Activated CD4-positive, alpha-beta memory T cell treated with anti-CD3 and anti-CD28 coated beads, Interleukin-2, amount 10 ng/mL, durations not matched to agents 7 days and 5 days (primary cell): ENCODE data around the gene HNF4A. TPM values are rescaled to one million over a fixed set of nuclear protein-coding genes. Genes with fewer than 3 reads are reported as not detected.

Experiments used
- CTCF ChIA-PET: fragments of 350-600 bp; sonication (Branson Sonifier 250); formaldehyde crosslinking; loops from one replicate; lab custom pipeline; 2021; ENCODE audit warnings: antibody characterized with exemption, inconsistent platforms; lab: Charles Lee
- POLR2A ChIA-PET: fragments of 350-600 bp; sonication (Branson Sonifier 250); formaldehyde crosslinking; loops from one replicate; lab custom pipeline; 2021; ENCODE audit warnings: antibody characterized with exemption; lab: Charles Lee
- DNase-seq: peaks from one replicate; pipeline ENCODE4 v3.0.0-alpha.2; 2020
- H3K27ac Mint-ChIP-seq: one replicate; pipeline ENCODE4 v1.8.0; 2021; ENCODE audit warnings: mild to moderate bottlenecking, mixed read lengths
- H3K27me3 Mint-ChIP-seq: one replicate; pipeline ENCODE4 v1.8.0; 2021; ENCODE audit warnings: mixed read lengths
- H3K36me3 Mint-ChIP-seq: one replicate; pipeline ENCODE4 v1.8.0; 2021; ENCODE audit warnings: low read depth, mixed read lengths
- H3K4me1 Mint-ChIP-seq: one replicate; pipeline ENCODE4 v1.8.0; 2021; ENCODE audit warnings: mixed read lengths
- H3K4me3 Mint-ChIP-seq: one replicate; pipeline ENCODE4 v1.8.0; 2021; ENCODE audit warnings: mild to moderate bottlenecking, mixed read lengths
- H3K9me3 Mint-ChIP-seq: one replicate; pipeline ENCODE4 v1.8.0; 2021; ENCODE audit warnings: mixed read lengths
- total RNA-seq, 2 experiments: library from RNA; stranded (reverse); gene quantifications; one replicate each; pipeline ENCODE4 v1.2.3, GENCODE V29; 2021

Gene HNF4A
- total RNA-seq, 2 experiments from 2014 or later = not detected

GRCh38 chr20:44354979-44355497 is 461 bp upstream of the HNF4A start:
- ChIA-PET POLR2A (no interaction called here), CTCF (no interaction called here)
- Mint-ChIP-seq H3K9me3 (no peaks in the 10 kb centered on the region), H3K4me1 (no peaks in the 10 kb centered on the region), H3K36me3 (no peaks in the 10 kb centered on the region), H3K27me3 (peaks cover 10% of the 10 kb centered on the region), H3K27ac (no peak overlapping the region), H3K4me3 (no peak overlapping the region)
- DNase-seq = no peak

- POLR2A ChIA-PET = no interaction called here
- DNase-seq = no peak
- Mint-ChIP-seq H3K9me3 (no peaks in the 10 kb centered on the region), H3K27me3 (peaks cover 16% of the 10 kb centered on the region), H3K36me3 (no peaks in the 10 kb centered on the region), H3K4me3 (no peak overlapping the region), H3K27ac (no peak overlapping the region), H3K4me1 (no peaks in the 10 kb centered on the region)
- CTCF ChIA-PET = no interaction called here
Observed at GRCh38 chr20:44356353-44356723, 839 bp downstream of the HNF4A start.

GRCh38 chr20:44357020-44357419 is 1.5 kb downstream of the HNF4A start:
- Mint-ChIP-seq H3K4me3 (no peak overlapping the region), H3K36me3 (no peaks in the 10 kb centered on the region)
- CTCF ChIA-PET = no interaction called here

GRCh38 chr20:44357555-44358125 is 2.1 kb downstream of the HNF4A start:
- Mint-ChIP-seq H3K27me3 (peaks cover 14% of the 10 kb centered on the region), H3K4me3 (no peak overlapping the region), H3K27ac (no peak overlapping the region), H3K36me3 (no peaks in the 10 kb centered on the region), H3K9me3 (no peaks in the 10 kb centered on the region), H3K4me1 (no peaks in the 10 kb centered on the region)
- CTCF ChIA-PET = interaction anchor here (0.9 kb wide), 1 partner anchor 140 kb away, joined by 4 read pairs; no protein-coding TSS in a partner anchor
- no peak for DNase-seq
- POLR2A ChIA-PET = no interaction called here

More at GRCh38 chr20:44357020-44357419, 1.5 kb downstream of the HNF4A start:
- H3K27me3 Mint-ChIP-seq = peaks cover 14% of the 10 kb centered on the region
- H3K4me1 Mint-ChIP-seq = no peaks in the 10 kb centered on the region
- H3K9me3 Mint-ChIP-seq = no peaks in the 10 kb centered on the region
- DNase-seq = no peak
- no peak overlapping the region for H3K27ac Mint-ChIP-seq
- POLR2A ChIA-PET = no interaction called here

- ChIA-PET CTCF (interaction anchor here (0.9 kb wide), 1 partner anchor 142 kb away, joined by 4 read pairs; no protein-coding TSS in a partner anchor), POLR2A (no interaction called here)
- no peak for DNase-seq
Observed at GRCh38 chr20:44358776-44359175, 3.3 kb downstream of the HNF4A start.

GRCh38 chr20:44360221-44360620 is 4.7 kb downstream of the HNF4A start:
- peaks cover 14% of the 10 kb centered on the region for H3K27me3 Mint-ChIP-seq
- H3K36me3 Mint-ChIP-seq = no peaks in the 10 kb centered on the region
- H3K9me3 Mint-ChIP-seq = no peaks in the 10 kb centered on the region
- H3K27ac Mint-ChIP-seq = no peak overlapping the region
- ChIA-PET POLR2A (no interaction called here), CTCF (no interaction called here)
- no peak for DNase-seq
- H3K4me3 Mint-ChIP-seq = no peak overlapping the region
- no peaks in the 10 kb centered on the region for H3K4me1 Mint-ChIP-seq

More at GRCh38 chr20:44358776-44359175, 3.3 kb downstream of the HNF4A start:
- H3K4me3 Mint-ChIP-seq = no peak overlapping the region
- peaks cover 14% of the 10 kb centered on the region for H3K27me3 Mint-ChIP-seq
- no peak overlapping the region for H3K27ac Mint-ChIP-seq
- no peaks in the 10 kb centered on the region for H3K4me1 Mint-ChIP-seq
- no peaks in the 10 kb centered on the region for H3K9me3 Mint-ChIP-seq
- H3K36me3 Mint-ChIP-seq = no peaks in the 10 kb centered on the region

GRCh38 chr20:44361021-44361420 is 5.5 kb downstream of the HNF4A start:
- CTCF ChIA-PET = no interaction called here
- POLR2A ChIA-PET = no interaction called here
- Mint-ChIP-seq H3K4me3 (no peak overlapping the region), H3K9me3 (no peaks in the 10 kb centered on the region), H3K27ac (no peak overlapping the region), H3K36me3 (no peaks in the 10 kb centered on the region), H3K4me1 (no peaks in the 10 kb centered on the region), H3K27me3 (peaks cover 14% of the 10 kb centered on the region)
- no peak for DNase-seq

- H3K27ac Mint-ChIP-seq = no peak overlapping the region
- ChIA-PET POLR2A (no interaction called here), CTCF (no interaction called here)
- no peak for DNase-seq
- no peaks in the 10 kb centered on the region for H3K4me1 Mint-ChIP-seq
- H3K4me3 Mint-ChIP-seq = no peak overlapping the region
- H3K9me3 Mint-ChIP-seq = no peaks in the 10 kb centered on the region
- no peaks in the 10 kb centered on the region for H3K36me3 Mint-ChIP-seq
- H3K27me3 Mint-ChIP-seq = peaks cover 11% of the 10 kb centered on the region
Observed at GRCh38 chr20:44362466-44362940, 7.0 kb downstream of the HNF4A start.

- no peak overlapping the region for H3K27ac Mint-ChIP-seq
- no peaks in the 10 kb centered on the region for H3K9me3 Mint-ChIP-seq
- no peak overlapping the region for H3K4me3 Mint-ChIP-seq
- peaks cover 8% of the 10 kb centered on the region for H3K27me3 Mint-ChIP-seq
- no peak for DNase-seq
- CTCF ChIA-PET = no interaction called here
- no peaks in the 10 kb centered on the region for H3K4me1 Mint-ChIP-seq
- POLR2A ChIA-PET = no interaction called here
- H3K36me3 Mint-ChIP-seq = no peaks in the 10 kb centered on the region
Observed at GRCh38 chr20:44364068-44364467, 8.6 kb downstream of the HNF4A start.

GRCh38 chr20:44364780-44365179 is 9.3 kb downstream of the HNF4A start:
- ChIA-PET CTCF (interaction anchor here (0.7 kb wide), 1 partner anchor 18 kb away, joined by 4 read pairs; no protein-coding TSS in a partner anchor), POLR2A (no interaction called here)
- H3K4me3 Mint-ChIP-seq = no peak overlapping the region
- no peak for DNase-seq
- H3K27me3 Mint-ChIP-seq = peaks cover 8% of the 10 kb centered on the region
- H3K4me1 Mint-ChIP-seq = no peaks in the 10 kb centered on the region
- no peak overlapping the region for H3K27ac Mint-ChIP-seq
- no peaks in the 10 kb centered on the region for H3K36me3 Mint-ChIP-seq
- no peaks in the 10 kb centered on the region for H3K9me3 Mint-ChIP-seq

GRCh38 chr20:44367746-44368145 is 12.2 kb downstream of the HNF4A start:
- CTCF ChIA-PET = interaction anchor here (1.4 kb wide), 1 partner anchor 16 kb away, joined by 4 read pairs; no protein-coding TSS in a partner anchor
- Mint-ChIP-seq H3K27ac (no peak overlapping the region), H3K4me1 (no peaks in the 10 kb centered on the region), H3K4me3 (no peak overlapping the region), H3K9me3 (no peaks in the 10 kb centered on the region), H3K36me3 (no peaks in the 10 kb centered on the region), H3K27me3 (no peaks in the 10 kb centered on the region)
- POLR2A ChIA-PET = no interaction called here
- DNase-seq = no peak

GRCh38 chr20:44370639-44371218 is 15.2 kb downstream of the HNF4A start:
- DNase-seq = no peak
- H3K27ac Mint-ChIP-seq = no peak overlapping the region
- no peak overlapping the region for H3K4me3 Mint-ChIP-seq
- peaks cover 6% of the 10 kb centered on the region for H3K27me3 Mint-ChIP-seq
- no peaks in the 10 kb centered on the region for H3K4me1 Mint-ChIP-seq
- H3K9me3 Mint-ChIP-seq = no peaks in the 10 kb centered on the region
- ChIA-PET CTCF (interaction anchor here (1.5 kb wide), 1 partner anchor 14 kb away, joined by 5 read pairs; no protein-coding TSS in a partner anchor), POLR2A (no interaction called here)
- H3K36me3 Mint-ChIP-seq = no peaks in the 10 kb centered on the region

- H3K36me3 Mint-ChIP-seq = no peaks in the 10 kb centered on the region
- no peak for DNase-seq
- no peaks in the 10 kb centered on the region for H3K4me1 Mint-ChIP-seq
- H3K4me3 Mint-ChIP-seq = no peak overlapping the region
- ChIA-PET CTCF (interaction anchor here (0.6 to 7.7 kb wide), 5 partner anchors 18 to 229 kb away, joined by 3 to 92 read pairs (median 3); partner anchors contain the start of gene FITM2), POLR2A (no interaction called here)
- peaks cover 16% of the 10 kb centered on the region for H3K27me3 Mint-ChIP-seq
- no peaks in the 10 kb centered on the region for H3K9me3 Mint-ChIP-seq
- H3K27ac Mint-ChIP-seq = no peak overlapping the region
Observed at GRCh38 chr20:44382641-44383040, 27.1 kb downstream of the HNF4A start.
